Activated T-cell treated with anti-CD3 and anti-CD28 coated beads for 1 hour (primary cell): ENCODE data around the gene KDM3A.

Source experiments
- DNase-seq: peaks from one replicate; pipeline ENCODE4 v3.0.0-alpha.2; 2020; ENCODE audit warnings: low read depth

Gene KDM3A

GRCh38 chr2:86440631-86441391 lies at the start of gene KDM3A:
KDM3A (plus strand) TSS chr2:86441371; CDS start chr2:86442048, 677 bp downstream.
- peak; percentile 99 for DNase-seq

GRCh38 chr2:86392873-86393518 lies 48.2 kb upstream of the KDM3A start:
- no peak for DNase-seq

- DNase-seq = no peak
These were observed 47.4 kb upstream of the KDM3A start for GRCh38 chr2:86393521-86394491.

GRCh38 chr2:86396291-86396785 lies 44.8 kb upstream of the KDM3A start:
- no peak for DNase-seq

GRCh38 chr2:86397986-86398385 lies 43.2 kb upstream of the KDM3A start:
- no peak for DNase-seq

GRCh38 chr2:86398500-86399474 lies 42.4 kb upstream of the KDM3A start:
- DNase-seq = no peak

GRCh38 chr2:86400321-86400720 lies 40.9 kb upstream of the KDM3A start:
- DNase-seq = no peak

GRCh38 chr2:86410581-86410980 lies 30.6 kb upstream of the KDM3A start:
- no peak for DNase-seq

- DNase-seq = no peak
These were observed 29.8 kb upstream of the KDM3A start for GRCh38 chr2:86411396-86411795.

GRCh38 chr2:86412007-86412406 lies 29.2 kb upstream of the KDM3A start:
- DNase-seq = no peak

GRCh38 chr2:86413296-86414094 lies 27.7 kb upstream of the KDM3A start:
- no peak for DNase-seq

GRCh38 chr2:86414996-86415395 lies 26.2 kb upstream of the KDM3A start:
- DNase-seq = no peak

GRCh38 chr2:86416146-86416545 lies 25.0 kb upstream of the KDM3A start:
- no peak for DNase-seq

GRCh38 chr2:86417961-86418360 lies 23.2 kb upstream of the KDM3A start:
- DNase-seq = no peak

- DNase-seq = no peak
These were observed 20.3 kb upstream of the KDM3A start for GRCh38 chr2:86420913-86421312.

GRCh38 chr2:86426271-86426670 lies 14.9 kb upstream of the KDM3A start:
- DNase-seq = no peak

- DNase-seq = no peak
These were observed 11.8 kb upstream of the KDM3A start for GRCh38 chr2:86429335-86429734.

- no peak for DNase-seq
These were observed 10.8 kb upstream of the KDM3A start for GRCh38 chr2:86430368-86430767.

- DNase-seq = no peak
These were observed 8.0 kb upstream of the KDM3A start for GRCh38 chr2:86433137-86433536.

GRCh38 chr2:86434290-86434689 lies 6.9 kb upstream of the KDM3A start:
- DNase-seq = no peak
